GM08714 (cell line): Measurements from ENCODE around the gene SHROOM3.

Source experiments
- H3K4me3 ChIP-seq: fragments of 200-500 bp; sonication (Bioruptor generic); 2 replicates; pipeline ENCODE4 v1.5.1; 2014; ENCODE audit warnings: mild to moderate bottlenecking, low read length, inconsistent platforms
- ZNF274 ChIP-seq: IDR thresholded peaks from 2 replicates; pipeline ENCODE4 v1.6.1; 2012; ENCODE audit warnings: mild to moderate bottlenecking, low read depth, low read length

The SHROOM3 gene

GRCh38 chr4:76494871-76495590, 60.0 kb downstream of the SHROOM3 start:
- no peak for TF ChIP-seq ZNF274
- no peak overlapping the region for H3K4me3 ChIP-seq

- no peak overlapping the region for H3K4me3 ChIP-seq
- no peak for TF ChIP-seq ZNF274
Measured at GRCh38 chr4:76498550-76498949, 63.5 kb downstream of the SHROOM3 start.

GRCh38 chr4:76499461-76499860, 64.4 kb downstream of the SHROOM3 start:
- no peak for TF ChIP-seq ZNF274

GRCh38 chr4:76502886-76503285, 67.9 kb downstream of the SHROOM3 start:
- no peak for TF ChIP-seq ZNF274
- no peak overlapping the region for H3K4me3 ChIP-seq

More at GRCh38 chr4:76499461-76499860, 64.4 kb downstream of the SHROOM3 start:
- H3K4me3 ChIP-seq: no peak overlapping the region

- no peak overlapping the region for H3K4me3 ChIP-seq
- TF ChIP-seq ZNF274: no peak
Measured at GRCh38 chr4:76504613-76505465, 69.8 kb downstream of the SHROOM3 start.

- H3K4me3 ChIP-seq: no peak overlapping the region
- no peak for TF ChIP-seq ZNF274
Measured at GRCh38 chr4:76511947-76512346, 76.9 kb downstream of the SHROOM3 start.

GRCh38 chr4:76513482-76513881, 78.5 kb downstream of the SHROOM3 start:
- TF ChIP-seq ZNF274: no peak
- H3K4me3 ChIP-seq: no peak overlapping the region

GRCh38 chr4:76514087-76514486, 79.1 kb downstream of the SHROOM3 start:
- no peak for TF ChIP-seq ZNF274
- no peak overlapping the region for H3K4me3 ChIP-seq

GRCh38 chr4:76515975-76516843, 81.2 kb downstream of the SHROOM3 start:
- TF ChIP-seq ZNF274: no peak
- H3K4me3 ChIP-seq: no peak overlapping the region

GRCh38 chr4:76518241-76518640, 83.2 kb downstream of the SHROOM3 start:
- no peak overlapping the region for H3K4me3 ChIP-seq
- no peak for TF ChIP-seq ZNF274

- H3K4me3 ChIP-seq: no peak overlapping the region
- no peak for TF ChIP-seq ZNF274
Measured at GRCh38 chr4:76523593-76523992, 88.6 kb downstream of the SHROOM3 start.

- no peak for TF ChIP-seq ZNF274
- no peak overlapping the region for H3K4me3 ChIP-seq
Measured at GRCh38 chr4:76525751-76526150, 90.7 kb downstream of the SHROOM3 start.

- TF ChIP-seq ZNF274: no peak
- H3K4me3 ChIP-seq: no peak overlapping the region
Measured at GRCh38 chr4:76526585-76526990, 91.6 kb downstream of the SHROOM3 start.

- H3K4me3 ChIP-seq: no peak overlapping the region
- TF ChIP-seq ZNF274: no peak
Measured at GRCh38 chr4:76527666-76528065, 92.6 kb downstream of the SHROOM3 start.
